HEK293T (cell line): Measurements from ENCODE around the gene ACVR1B.

ENCODE experiments used
- CTCF ChIA-PET: fragments of 350-600 bp; formaldehyde crosslinking; extraction: SDS; loops from one replicate; lab custom pipeline; 2021; ENCODE audit warnings: antibody characterized with exemption, inconsistent platforms; lab: Yijun Ruan, JAX
- POLR2A ChIA-PET: fragments of 350-600 bp; formaldehyde crosslinking; extraction: SDS; loops from one replicate; lab custom pipeline; 2020; ENCODE audit warnings: antibody characterized with exemption, inconsistent platforms; lab: Yijun Ruan, JAX
- DNase-seq: peaks from one replicate; pipeline ENCODE4 v3.0.0; 2012; ENCODE audit warnings: mixed read lengths; ENCODE audit errors: extremely low spot score
- ARNT ChIP-seq: fragments of 450-650 bp; IDR thresholded peaks from 2 replicates; pipeline ENCODE4 v1.6.1; 2017; ENCODE audit warnings: mild to moderate bottlenecking
- BHLHE40 ChIP-seq: fragments of 450-650 bp; IDR thresholded peaks from 2 replicates; pipeline ENCODE4 v1.6.1; 2016; ENCODE audit warnings: mild to moderate bottlenecking, moderate library complexity, borderline replicate concordance
- CTBP1 ChIP-seq: fragments of 450-650 bp; IDR thresholded peaks from 2 replicates; pipeline ENCODE4 v1.6.1; 2016; ENCODE audit warnings: borderline replicate concordance
- ELF4 ChIP-seq: fragments of 450-650 bp; IDR thresholded peaks from 2 replicates; pipeline ENCODE4 v1.6.1; 2017; ENCODE audit warnings: antibody characterized with exemption
- FOXA1 ChIP-seq: fragments of 450-650 bp; IDR thresholded peaks from 2 replicates; pipeline ENCODE4 v1.6.1; 2016; ENCODE audit warnings: mild to moderate bottlenecking
- FOXK2 ChIP-seq: fragments of 450-650 bp; IDR thresholded peaks from 2 replicates; pipeline ENCODE4 v1.6.1; 2016; ENCODE audit warnings: mild to moderate bottlenecking
- FOXM1 ChIP-seq: fragments of 450-650 bp; IDR thresholded peaks from 2 replicates; pipeline ENCODE4 v1.6.1; 2017; ENCODE audit warnings: mild to moderate bottlenecking, borderline replicate concordance
- HDGF ChIP-seq: fragments of 450-650 bp; IDR thresholded peaks from 2 replicates; pipeline ENCODE4 v1.6.1; 2017; ENCODE audit warnings: antibody characterized with exemption, borderline replicate concordance
- L3MBTL2 ChIP-seq: fragments of 450-650 bp; conservative IDR thresholded peaks from 2 replicates; pipeline ENCODE4 v1.6.1; 2016; ENCODE audit warnings: mild to moderate bottlenecking
- LEF1 ChIP-seq: fragments of 450-650 bp; IDR thresholded peaks from 2 replicates; pipeline ENCODE4 v1.6.1; 2017; ENCODE audit warnings: mild to moderate bottlenecking, borderline replicate concordance
- NFRKB ChIP-seq: fragments of 450-650 bp; IDR thresholded peaks from 2 replicates; pipeline ENCODE4 v1.6.1; 2016; ENCODE audit warnings: mild to moderate bottlenecking, moderate library complexity
- SP1 ChIP-seq: fragments of 450-650 bp; IDR thresholded peaks from 2 replicates; pipeline ENCODE4 v1.6.1; 2017
- SUZ12 ChIP-seq: fragments of 450-650 bp; IDR thresholded peaks from 2 replicates; pipeline ENCODE4 v1.6.1; 2016; ENCODE audit warnings: mild to moderate bottlenecking
- TARDBP ChIP-seq: fragments of 450-650 bp; IDR thresholded peaks from 2 replicates; pipeline ENCODE4 v1.6.1; 2016
- ZNF384 ChIP-seq: fragments of 450-650 bp; IDR thresholded peaks from 2 replicates; pipeline ENCODE4 v1.6.1; 2016
- TF ChIP-seq, protein P1 (sequence below): fragments of 450-650 bp; IDR thresholded peaks from 2 replicates; pipeline ENCODE4 v1.6.1; 2016

ACVR1B gene

DNA sequence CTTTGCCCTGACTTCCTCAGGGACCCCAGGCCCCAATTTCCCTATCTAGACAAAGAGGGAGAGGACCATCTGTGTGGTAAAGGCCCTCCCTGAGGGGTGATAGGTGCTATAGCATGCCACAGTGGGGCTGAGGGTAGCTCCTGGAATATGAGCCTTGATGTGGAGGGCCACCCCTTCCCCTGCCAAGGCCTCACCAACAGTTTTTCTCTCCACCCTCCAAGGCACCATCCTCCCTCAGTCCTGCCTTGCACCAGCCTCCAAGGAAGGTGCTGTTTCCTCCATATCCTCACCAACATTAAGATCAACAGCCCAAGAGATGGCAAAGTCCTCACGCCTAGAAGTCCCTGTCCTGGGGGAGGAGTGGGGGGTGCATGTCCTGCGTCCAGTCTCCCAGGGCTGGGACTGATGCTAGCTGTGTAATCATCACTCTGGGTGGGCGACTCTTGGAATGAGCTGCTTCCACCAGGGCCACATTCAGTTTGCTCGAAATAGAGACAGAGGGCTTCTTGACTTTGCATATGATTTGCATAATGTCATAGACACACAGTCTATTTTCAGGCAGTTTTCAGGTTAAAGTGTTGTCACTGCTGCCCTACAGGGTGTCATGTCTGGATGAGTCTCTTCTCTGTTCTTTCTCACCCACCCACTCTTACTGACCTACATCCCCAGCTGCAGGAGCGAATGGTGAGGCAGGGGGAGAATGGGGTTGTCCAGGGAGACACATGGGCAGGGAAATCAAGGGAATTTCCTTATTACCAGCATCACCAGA, 26.8 kb upstream of the ACVR1B start:
- no peak for TF ChIP-seq FOXK2
- no peak for TF ChIP-seq HDGF
- TF ChIP-seq LEF1 = no peak
- no peak for TF ChIP-seq BHLHE40
- TF ChIP-seq NFRKB = no peak
- no peak for TF ChIP-seq SUZ12
- TF ChIP-seq ARNT = no peak
- TF ChIP-seq ELF4 = no peak
- no peak for DNase-seq
- ChIA-PET CTCF (interaction anchor here (3.6 kb wide), 1 partner anchor 13 kb away, joined by 31 read pairs; no protein-coding TSS in a partner anchor), POLR2A (no interaction called here)

DNA sequence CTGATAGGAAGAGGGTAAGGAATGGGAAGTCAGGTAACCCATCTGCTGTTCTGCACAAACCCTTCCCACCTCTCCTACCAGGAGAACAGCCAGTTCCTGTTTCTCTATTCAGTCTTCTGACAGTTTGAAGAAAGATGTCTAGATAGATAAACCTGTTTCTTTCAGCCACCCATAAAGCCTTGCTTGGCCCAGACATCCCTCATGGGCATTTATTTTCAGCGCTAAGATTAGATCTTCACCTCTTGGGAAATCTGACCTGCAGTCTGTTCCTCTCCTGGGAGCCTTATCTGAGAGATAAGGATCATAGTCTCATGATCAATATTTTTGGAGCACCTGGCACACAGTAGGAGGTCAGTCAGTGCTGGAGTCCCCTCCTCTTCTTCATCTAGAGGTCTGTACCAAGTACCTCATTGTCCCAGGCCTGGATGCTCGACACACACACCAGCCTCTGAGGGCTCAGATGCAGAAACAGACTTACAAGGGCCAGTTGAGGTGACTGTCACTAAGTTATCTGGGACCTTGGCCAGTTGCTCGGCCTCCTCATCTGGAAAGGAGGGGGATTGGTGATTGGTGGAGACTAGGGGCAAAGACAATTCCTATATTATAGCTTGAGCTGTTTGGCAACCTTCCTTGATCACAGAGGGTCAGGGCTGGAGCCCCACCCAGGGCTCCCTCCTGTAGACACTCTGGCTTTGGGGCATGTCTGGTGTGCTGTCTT, 26.0 kb upstream of the ACVR1B start:
- no peak for DNase-seq
- ChIA-PET POLR2A (no interaction called here), CTCF (interaction anchor here (1.1 to 1.5 kb wide), 2 partner anchors 9 to 12 kb away, joined by 3 read pairs; no protein-coding TSS in a partner anchor)
- TF ChIP-seq ZNF384 (no peak), FOXA1 (no peak), LEF1 (no peak), FOXK2 (no peak), L3MBTL2 (no peak), SP1 (no peak), SUZ12 (no peak), BHLHE40 (no peak), FOXM1 (no peak), ARNT (no peak), HDGF (no peak), CTBP1 (no peak), TARDBP (no peak), ELF4 (no peak), NFRKB (no peak)
- TF ChIP-seq, protein P1, sequence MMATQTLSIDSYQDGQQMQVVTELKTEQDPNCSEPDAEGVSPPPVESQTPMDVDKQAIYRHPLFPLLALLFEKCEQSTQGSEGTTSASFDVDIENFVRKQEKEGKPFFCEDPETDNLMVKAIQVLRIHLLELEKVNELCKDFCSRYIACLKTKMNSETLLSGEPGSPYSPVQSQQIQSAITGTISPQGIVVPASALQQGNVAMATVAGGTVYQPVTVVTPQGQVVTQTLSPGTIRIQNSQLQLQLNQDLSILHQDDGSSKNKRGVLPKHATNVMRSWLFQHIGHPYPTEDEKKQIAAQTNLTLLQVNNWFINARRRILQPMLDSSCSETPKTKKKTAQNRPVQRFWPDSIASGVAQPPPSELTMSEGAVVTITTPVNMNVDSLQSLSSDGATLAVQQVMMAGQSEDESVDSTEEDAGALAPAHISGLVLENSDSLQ = no peak

DNA sequence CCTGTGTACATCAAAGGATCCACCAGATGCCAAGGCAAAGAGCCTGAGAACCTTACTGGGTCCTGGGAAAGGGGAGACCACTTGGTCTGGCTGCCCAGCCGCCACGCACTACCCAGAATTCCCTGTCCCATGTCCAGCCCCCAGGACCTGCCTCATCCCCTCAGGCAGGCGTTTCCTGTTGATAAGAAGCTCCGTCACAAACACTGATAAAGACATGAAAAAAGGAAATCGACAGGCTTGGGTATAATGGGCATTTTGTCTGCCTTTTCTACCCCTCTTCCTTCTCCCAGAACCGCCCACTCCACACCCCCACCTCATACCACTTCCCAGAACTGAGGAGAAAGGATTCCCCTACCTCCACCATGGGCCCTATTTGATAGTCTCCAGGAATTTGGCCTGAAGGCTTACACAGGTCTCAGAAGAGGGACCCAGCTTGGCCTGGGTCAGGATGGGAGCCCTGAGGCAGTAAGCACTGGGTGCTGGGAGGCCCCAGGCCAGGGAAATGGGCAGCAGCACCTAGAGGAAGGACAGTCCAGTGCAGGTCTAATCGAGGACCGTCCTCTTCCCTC, 25.4 kb upstream of the ACVR1B start:
- CTCF ChIA-PET = interaction anchor here (1.1 to 1.5 kb wide), 3 partner anchors 8 to 55 kb away, joined by 3 read pairs; no protein-coding TSS in a partner anchor

DNA sequence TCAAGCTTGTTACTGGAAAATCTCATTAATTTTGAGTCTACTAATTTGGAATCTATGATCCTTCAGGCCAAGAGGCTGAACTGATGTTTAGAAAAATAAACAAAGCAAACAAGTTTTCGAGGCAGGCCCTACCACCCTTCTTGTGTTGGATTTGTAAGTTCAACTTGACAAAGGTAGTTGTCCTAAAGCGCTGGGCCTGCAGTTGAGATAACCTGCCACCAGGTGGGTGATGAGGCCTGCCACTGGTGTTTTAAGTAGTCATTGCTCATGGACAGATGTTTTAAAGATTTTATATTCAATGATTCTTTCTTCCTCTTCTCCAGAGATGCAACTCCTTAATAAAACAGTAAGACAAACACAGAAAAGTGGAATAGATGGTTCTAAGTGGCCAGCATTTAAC, 24.8 kb upstream of the ACVR1B start:
- DNase-seq = peak; percentile 36
- ChIA-PET POLR2A (no interaction called here), CTCF (interaction anchor here (1.1 to 1.5 kb wide), 4 partner anchors 7 to 99 kb away, joined by 3 read pairs; no protein-coding TSS in a partner anchor)
- TF ChIP-seq BHLHE40 = no peak
- TF ChIP-seq L3MBTL2 = no peak
- no peak for TF ChIP-seq CTBP1
- TF ChIP-seq HDGF = no peak
- TF ChIP-seq, protein P1 = no peak
- no peak for TF ChIP-seq LEF1
- TF ChIP-seq FOXM1 = no peak
- no peak for TF ChIP-seq TARDBP

More for the DNA sequence above, 25.4 kb upstream of the ACVR1B start:
- DNase-seq = no peak
- no peak for TF ChIP-seq HDGF
- TF ChIP-seq BHLHE40 = no peak
- no peak for TF ChIP-seq SUZ12
- TF ChIP-seq L3MBTL2 = no peak
- TF ChIP-seq ARNT = no peak
- no peak for TF ChIP-seq FOXM1
- TF ChIP-seq TARDBP = no peak
- POLR2A ChIA-PET = no interaction called here

DNA sequence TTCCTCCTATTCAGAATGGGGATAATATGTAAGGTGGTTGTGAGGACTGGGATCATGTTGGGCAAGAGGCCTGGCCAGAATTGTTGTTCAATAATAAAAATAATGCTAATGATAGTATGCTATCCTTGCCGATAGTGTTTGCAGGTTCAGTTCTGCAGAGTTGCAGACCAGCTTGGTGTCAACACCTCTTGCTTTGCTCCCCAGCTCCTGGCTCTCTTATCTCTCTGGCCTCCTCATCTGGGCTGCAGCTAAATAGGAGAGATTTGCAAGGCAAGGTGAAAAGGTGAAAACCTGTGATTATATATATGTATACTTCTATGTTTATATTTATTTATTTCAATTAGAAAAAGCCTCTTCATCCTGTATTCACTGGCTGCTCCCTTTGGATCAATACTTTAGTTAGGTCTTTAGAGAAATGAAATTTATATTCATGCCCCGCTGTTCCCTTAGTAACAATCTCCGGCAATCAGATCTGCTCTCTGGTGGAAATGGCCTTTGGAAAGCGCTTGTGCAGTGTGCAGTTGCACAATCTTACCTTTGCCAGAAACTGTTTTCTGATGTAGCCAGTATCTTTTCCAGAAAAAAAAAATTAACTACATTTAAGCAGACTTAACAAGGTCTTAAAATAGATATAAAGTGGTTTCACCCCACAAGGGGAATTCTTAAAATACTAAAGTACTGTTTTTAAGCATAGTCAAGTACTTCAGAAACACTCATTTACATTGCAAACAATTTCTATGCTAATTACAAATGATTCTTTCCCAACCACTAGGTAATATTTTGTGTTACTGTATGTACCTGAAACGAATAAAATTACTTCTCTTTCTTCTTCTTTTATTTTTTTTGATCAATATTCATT, 19.1 kb upstream of the ACVR1B start:
- no peak for DNase-seq

More for the DNA sequence above, 19.1 kb upstream of the ACVR1B start:
- CTCF ChIA-PET = no interaction called here
- POLR2A ChIA-PET = no interaction called here
- TF ChIP-seq CTBP1 (no peak), L3MBTL2 (no peak), ZNF384 (no peak), TARDBP (no peak), FOXK2 (no peak), ARNT (no peak), FOXA1 (no peak), LEF1 (no peak), HDGF (no peak), NFRKB (no peak), SP1 (no peak), FOXM1 (no peak), BHLHE40 (no peak), ELF4 (no peak), SUZ12 (no peak)
- TF ChIP-seq, protein P1 = no peak
